ENCODE data around the gene MALT1.

DNA sequence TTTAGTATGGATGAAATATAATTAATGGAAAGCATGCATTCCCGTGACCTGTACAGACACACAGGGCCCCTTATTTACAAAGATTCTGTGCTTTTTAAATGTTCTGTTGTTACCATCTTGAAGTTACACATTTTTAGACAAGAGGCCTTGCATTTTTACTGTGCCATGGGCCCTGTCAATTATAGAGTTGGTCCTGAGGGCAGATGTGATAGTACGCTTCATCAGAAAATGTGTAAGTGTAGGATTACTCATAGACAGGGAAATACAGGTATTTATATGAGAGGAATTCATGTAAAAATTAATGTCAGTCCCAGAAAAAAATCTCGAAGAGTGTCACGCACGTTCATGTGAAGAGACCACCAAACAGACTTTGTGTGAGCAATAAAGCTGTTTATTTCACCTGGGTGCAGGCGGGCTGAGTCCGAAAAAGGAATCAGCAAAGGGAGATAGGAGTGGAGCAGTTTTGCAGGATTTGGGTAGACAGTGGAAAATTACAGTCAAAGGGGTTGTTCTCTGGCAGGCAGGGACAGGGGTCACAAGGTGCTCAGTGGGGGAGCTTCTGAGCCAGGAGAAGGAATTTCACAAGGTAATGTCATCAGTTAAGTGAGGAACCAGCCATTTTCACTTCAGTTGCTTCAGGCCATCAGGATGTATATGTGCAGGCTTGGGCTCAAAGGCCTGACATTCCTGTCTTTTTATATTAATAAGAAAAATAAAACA is 30.2 kb upstream of the MALT1 start:
- TF ChIP-seq, protein P1, sequence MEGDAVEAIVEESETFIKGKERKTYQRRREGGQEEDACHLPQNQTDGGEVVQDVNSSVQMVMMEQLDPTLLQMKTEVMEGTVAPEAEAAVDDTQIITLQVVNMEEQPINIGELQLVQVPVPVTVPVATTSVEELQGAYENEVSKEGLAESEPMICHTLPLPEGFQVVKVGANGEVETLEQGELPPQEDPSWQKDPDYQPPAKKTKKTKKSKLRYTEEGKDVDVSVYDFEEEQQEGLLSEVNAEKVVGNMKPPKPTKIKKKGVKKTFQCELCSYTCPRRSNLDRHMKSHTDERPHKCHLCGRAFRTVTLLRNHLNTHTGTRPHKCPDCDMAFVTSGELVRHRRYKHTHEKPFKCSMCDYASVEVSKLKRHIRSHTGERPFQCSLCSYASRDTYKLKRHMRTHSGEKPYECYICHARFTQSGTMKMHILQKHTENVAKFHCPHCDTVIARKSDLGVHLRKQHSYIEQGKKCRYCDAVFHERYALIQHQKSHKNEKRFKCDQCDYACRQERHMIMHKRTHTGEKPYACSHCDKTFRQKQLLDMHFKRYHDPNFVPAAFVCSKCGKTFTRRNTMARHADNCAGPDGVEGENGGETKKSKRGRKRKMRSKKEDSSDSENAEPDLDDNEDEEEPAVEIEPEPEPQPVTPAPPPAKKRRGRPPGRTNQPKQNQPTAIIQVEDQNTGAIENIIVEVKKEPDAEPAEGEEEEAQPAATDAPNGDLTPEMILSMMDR (IDR thresholded peaks at IDR 0.05) = no peak
- no peak for TF ChIP-seq EZH2 (IDR thresholded peaks at IDR 0.05; ENCODE audit: borderline replicate concordance, insufficient read depth, low read depth, low read length, poor library complexity, severe bottlenecking)

Data from B cell (primary cell).